Activated naive CD8-positive, alpha-beta T cell treated with anti-CD3 and anti-CD28 coated beads, Interleukin-2, amount 10 ng/mL, durations not matched to agents 7 days and 5 days (primary cell): ENCODE data around the gene HSP90AB1. TPM values are rescaled to one million over a fixed set of nuclear protein-coding genes. Genes with fewer than 3 reads are reported as not detected.

Source experiments
- ATAC-seq: fragments of 150-1000 bp; cut with Tn5 transposase; one replicate; pipeline ENCODE4 v1.10.0; 2021; ENCODE audit warnings: low read depth, moderate library complexity
- POLR2A ChIA-PET: fragments of 350-600 bp; sonication (Branson Sonifier 250); formaldehyde crosslinking; loops from one replicate; lab custom pipeline; 2021; ENCODE audit warnings: antibody characterized with exemption; lab: Charles Lee
- DNase-seq: peaks from one replicate; pipeline ENCODE4 v3.0.0; 2021
- H3K27ac Mint-ChIP-seq: one replicate; pipeline ENCODE4 v1.8.0; 2022; ENCODE audit warnings: mild to moderate bottlenecking, mixed read lengths
- H3K27me3 Mint-ChIP-seq: one replicate; pipeline ENCODE4 v1.8.0; 2022; ENCODE audit warnings: mild to moderate bottlenecking, moderate library complexity, mixed read lengths
- H3K36me3 Mint-ChIP-seq: one replicate; pipeline ENCODE4 v1.8.0; 2021; ENCODE audit warnings: mild to moderate bottlenecking, mixed read lengths
- H3K4me1 Mint-ChIP-seq: one replicate; pipeline ENCODE4 v1.8.0; 2021; ENCODE audit warnings: mixed read lengths
- H3K4me3 Mint-ChIP-seq: one replicate; pipeline ENCODE4 v1.8.0; 2022; ENCODE audit warnings: mild to moderate bottlenecking, moderate library complexity, mixed read lengths
- H3K9me3 Mint-ChIP-seq: one replicate; pipeline ENCODE4 v1.8.0; 2021; ENCODE audit warnings: mixed read lengths
- total RNA-seq, 2 experiments: library from RNA; stranded (reverse); gene quantifications; one replicate each; pipeline ENCODE4 v1.2.3, GENCODE V29; 2021

HSP90AB1 gene
- total RNA-seq: 100 to 1,000 TPM; 453 to 466 TPM

- Mint-ChIP-seq H3K36me3 (peaks cover 31% of the 10 kb centered on the region), H3K4me3 (peak within 1 kb of the TSS; percentile 99), H3K27ac (peak within 1 kb of the TSS; percentile 99), H3K9me3 (no peaks in the 10 kb centered on the region), H3K27me3 (peaks cover 7% of the 10 kb centered on the region), H3K4me1 (peaks cover 45% of the 10 kb centered on the region)
- DNase-seq (peak; percentile 90), ATAC-seq (peak; percentile 84)
- POLR2A ChIA-PET: interaction anchor here (0.6 to 4.2 kb wide), 25 partner anchors 9 to 1065 kb away, joined by 3 to 111 read pairs (median 6); partner anchors contain the start of genes AARS2, CDC5L, CUL9 and GTPBP2
Observed at GRCh38 chr6:44246663-44247337, at the start of gene HSP90AB1. TSS of gene HSP90AB1 (plus strand) at chr6:44247101. CDS start at chr6:44248630, 1,529 bp downstream.

GRCh38 chr6:44198684-44199083, 48.2 kb upstream of the HSP90AB1 start:
- no peak overlapping the region for H3K27ac Mint-ChIP-seq
- DNase-seq (no peak), ATAC-seq (no peak)
- H3K4me1 Mint-ChIP-seq: no peaks in the 10 kb centered on the region
- H3K9me3 Mint-ChIP-seq: no peaks in the 10 kb centered on the region
- no peaks in the 10 kb centered on the region for H3K36me3 Mint-ChIP-seq
- H3K4me3 Mint-ChIP-seq: no peak overlapping the region
- POLR2A ChIA-PET: no interaction called here
- peaks cover 20% of the 10 kb centered on the region for H3K27me3 Mint-ChIP-seq

- H3K27ac Mint-ChIP-seq: no peak overlapping the region
- ATAC-seq: no peak
- H3K27me3 Mint-ChIP-seq: peaks cover 27% of the 10 kb centered on the region
Observed at GRCh38 chr6:44199883-44200282, 47.0 kb upstream of the HSP90AB1 start.

GRCh38 chr6:44201200-44201599, 45.7 kb upstream of the HSP90AB1 start:
- POLR2A ChIA-PET: no interaction called here
- no peak for ATAC-seq

More at GRCh38 chr6:44199883-44200282, 47.0 kb upstream of the HSP90AB1 start:
- DNase-seq: no peak
- Mint-ChIP-seq H3K36me3 (no peaks in the 10 kb centered on the region), H3K4me1 (no peaks in the 10 kb centered on the region), H3K4me3 (no peak overlapping the region), H3K9me3 (no peaks in the 10 kb centered on the region)
- POLR2A ChIA-PET: no interaction called here

DNA sequence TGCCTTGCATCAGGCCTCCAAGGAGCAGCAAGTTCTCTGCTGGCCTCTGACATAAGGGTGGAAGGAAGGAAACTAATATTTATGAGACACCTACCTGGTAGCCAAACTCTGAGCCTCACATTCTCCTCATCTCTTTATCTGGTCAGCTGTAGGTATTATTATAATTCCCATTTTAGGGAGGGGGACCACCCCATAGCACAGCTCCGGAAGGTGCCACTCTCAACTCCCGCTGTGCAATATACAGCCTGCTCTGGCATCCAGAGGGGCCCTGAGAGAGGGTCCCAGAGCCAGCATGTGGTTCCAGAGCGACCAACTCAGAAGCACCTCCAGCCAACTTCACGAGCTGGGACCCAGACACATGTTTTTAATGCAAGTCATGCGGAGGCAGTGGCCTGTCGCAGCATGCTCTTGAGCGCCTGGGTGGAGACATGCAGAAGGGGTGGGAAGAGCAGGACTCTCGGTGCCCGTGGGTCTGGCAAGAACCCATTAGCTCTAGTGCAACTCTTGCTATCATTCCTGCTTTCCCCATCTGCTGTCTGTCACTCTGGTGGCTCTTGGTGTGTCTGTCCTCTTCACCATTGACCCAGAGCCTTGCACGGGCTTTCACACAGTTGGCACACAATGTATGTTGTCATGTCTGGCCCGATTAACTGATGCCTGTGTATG, 45.1 kb upstream of the HSP90AB1 start:
- no peaks in the 10 kb centered on the region for H3K9me3 Mint-ChIP-seq

More at GRCh38 chr6:44201200-44201599, 45.7 kb upstream of the HSP90AB1 start:
- H3K27ac Mint-ChIP-seq: no peak overlapping the region
- H3K27me3 Mint-ChIP-seq: peaks cover 27% of the 10 kb centered on the region
- DNase-seq: no peak
- H3K4me1 Mint-ChIP-seq: no peaks in the 10 kb centered on the region
- H3K9me3 Mint-ChIP-seq: no peaks in the 10 kb centered on the region
- H3K36me3 Mint-ChIP-seq: no peaks in the 10 kb centered on the region
- no peak overlapping the region for H3K4me3 Mint-ChIP-seq

DNA sequence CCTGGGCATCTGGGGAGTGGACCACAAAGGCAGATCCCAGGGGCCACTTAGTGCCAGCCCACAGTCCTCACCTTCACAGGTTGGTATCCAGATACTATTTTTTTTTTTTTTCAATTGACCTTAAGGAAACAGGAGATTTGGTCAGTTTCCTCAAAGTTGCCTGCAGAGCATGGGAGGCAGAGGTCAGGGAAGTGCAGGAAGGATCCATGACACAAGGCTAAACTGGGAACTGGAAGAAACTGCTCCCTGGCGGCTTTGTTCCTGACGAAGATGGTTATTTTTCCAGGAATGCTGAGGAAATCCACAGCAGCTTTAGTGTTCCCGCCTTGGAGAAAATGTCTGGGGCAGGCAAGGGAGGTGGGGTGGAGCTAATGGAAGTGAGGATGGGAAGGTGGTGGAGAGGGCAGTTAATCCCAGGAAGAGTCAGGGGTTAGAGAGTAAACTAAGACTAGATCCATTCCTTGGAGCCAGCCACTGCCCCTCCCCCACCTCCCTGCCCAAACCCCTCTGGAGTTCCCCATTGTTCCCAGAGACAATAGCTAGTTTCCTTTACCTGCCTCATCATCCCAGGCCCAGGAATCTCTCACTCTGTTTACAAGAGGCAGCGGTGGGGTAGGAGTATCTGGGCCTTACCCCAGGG, 44.4 kb upstream of the HSP90AB1 start:
- Mint-ChIP-seq H3K4me1 (no peaks in the 10 kb centered on the region), H3K9me3 (no peaks in the 10 kb centered on the region), H3K27ac (no peak overlapping the region), H3K36me3 (no peaks in the 10 kb centered on the region), H3K4me3 (no peak overlapping the region), H3K27me3 (peaks cover 31% of the 10 kb centered on the region)
- ATAC-seq: no peak
- no peak for DNase-seq
- POLR2A ChIA-PET: interaction anchor here (0.6 kb wide), 1 partner anchor 489 kb away, joined by 5 read pairs; no protein-coding TSS in a partner anchor

More for the DNA sequence above, 45.1 kb upstream of the HSP90AB1 start:
- POLR2A ChIA-PET: no interaction called here
- Mint-ChIP-seq H3K36me3 (no peaks in the 10 kb centered on the region), H3K4me1 (no peaks in the 10 kb centered on the region), H3K4me3 (no peak overlapping the region), H3K27ac (no peak overlapping the region), H3K27me3 (peaks cover 31% of the 10 kb centered on the region)
- ATAC-seq (no peak), DNase-seq (no peak)

DNA sequence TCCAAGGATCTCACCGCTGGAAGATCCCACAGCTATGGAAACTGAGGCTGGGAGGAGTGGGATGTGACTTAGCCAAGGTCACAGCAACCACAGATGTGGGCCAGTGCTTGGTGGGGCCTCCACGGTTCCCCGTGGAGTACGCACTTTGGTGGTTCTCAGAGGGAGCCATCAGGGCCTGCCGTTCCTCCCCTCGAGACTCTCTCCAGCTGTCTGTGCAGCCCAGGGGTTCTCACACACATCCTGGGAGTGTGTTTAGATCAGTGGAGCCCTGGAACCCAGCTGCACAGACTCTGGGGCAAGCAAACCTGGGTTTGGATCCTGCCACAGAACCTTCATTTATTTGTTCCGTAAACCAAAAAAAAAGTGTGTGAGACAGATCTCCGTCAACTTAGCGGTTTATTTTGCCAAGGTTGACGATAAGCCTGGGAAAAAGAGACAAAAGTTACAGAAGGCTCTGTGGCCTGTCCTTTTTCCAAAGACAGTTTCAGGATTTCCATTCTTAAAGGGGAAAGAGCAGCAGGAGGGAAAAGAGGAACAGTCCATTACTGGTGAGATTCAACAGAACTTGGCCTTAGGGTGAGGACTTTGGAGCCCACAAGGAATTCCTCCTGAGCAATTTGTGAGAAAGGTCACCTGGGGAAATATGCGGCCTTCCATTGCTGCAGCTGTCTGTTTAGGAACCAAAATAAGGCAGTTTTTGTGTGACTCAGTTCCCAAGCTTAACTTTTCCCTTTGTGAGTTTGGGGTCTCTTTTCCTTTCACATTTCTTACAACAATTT, 43.7 kb upstream of the HSP90AB1 start:
- H3K27me3 Mint-ChIP-seq: peaks cover 31% of the 10 kb centered on the region
- no peaks in the 10 kb centered on the region for H3K4me1 Mint-ChIP-seq
- POLR2A ChIA-PET: interaction anchor here (0.6 kb wide), 1 partner anchor 490 kb away, joined by 5 read pairs; no protein-coding TSS in a partner anchor
- H3K4me3 Mint-ChIP-seq: no peak overlapping the region
- no peaks in the 10 kb centered on the region for H3K9me3 Mint-ChIP-seq
- no peaks in the 10 kb centered on the region for H3K36me3 Mint-ChIP-seq
- no peak overlapping the region for H3K27ac Mint-ChIP-seq
- DNase-seq (no peak), ATAC-seq (no peak)

GRCh38 chr6:44203955-44204354, 42.9 kb upstream of the HSP90AB1 start:
- DNase-seq: no peak
- Mint-ChIP-seq H3K36me3 (no peaks in the 10 kb centered on the region), H3K27ac (no peak overlapping the region), H3K4me3 (no peak overlapping the region), H3K4me1 (no peaks in the 10 kb centered on the region), H3K27me3 (peaks cover 32% of the 10 kb centered on the region), H3K9me3 (no peaks in the 10 kb centered on the region)
- no peak for ATAC-seq
- POLR2A ChIA-PET: no interaction called here

DNA sequence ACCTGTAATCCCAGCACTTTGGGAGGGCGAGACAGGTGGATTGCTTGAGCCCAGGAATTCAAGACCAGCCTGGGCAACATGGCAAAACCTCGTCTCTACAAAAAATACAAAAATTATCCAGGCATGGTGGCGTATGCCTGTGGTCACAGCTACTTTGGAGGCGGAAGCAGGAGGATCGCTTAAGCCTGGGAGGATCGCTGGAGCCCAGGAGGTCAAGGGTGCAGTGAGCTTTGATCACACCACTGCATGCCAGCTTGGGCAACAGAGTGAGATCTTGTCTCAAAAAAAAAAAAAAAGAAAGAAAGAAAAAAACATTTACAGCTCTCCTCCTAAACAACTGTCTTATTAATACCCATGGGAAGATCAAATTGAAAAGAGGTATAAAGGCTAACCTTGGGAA, 38.9 kb upstream of the HSP90AB1 start:
- H3K4me1 Mint-ChIP-seq: no peaks in the 10 kb centered on the region
- H3K4me3 Mint-ChIP-seq: no peak overlapping the region
- no peak for ATAC-seq
- POLR2A ChIA-PET: no interaction called here
- H3K9me3 Mint-ChIP-seq: no peaks in the 10 kb centered on the region
- no peak for DNase-seq
- no peak overlapping the region for H3K27ac Mint-ChIP-seq
- peaks cover 30% of the 10 kb centered on the region for H3K27me3 Mint-ChIP-seq
- no peaks in the 10 kb centered on the region for H3K36me3 Mint-ChIP-seq

- DNase-seq: no peak
- ATAC-seq: no peak
- H3K4me3 Mint-ChIP-seq: no peak overlapping the region
- H3K27me3 Mint-ChIP-seq: peaks cover 21% of the 10 kb centered on the region
- POLR2A ChIA-PET: no interaction called here
- H3K4me1 Mint-ChIP-seq: no peaks in the 10 kb centered on the region
- no peak overlapping the region for H3K27ac Mint-ChIP-seq
- no peaks in the 10 kb centered on the region for H3K36me3 Mint-ChIP-seq
- no peaks in the 10 kb centered on the region for H3K9me3 Mint-ChIP-seq
Observed at GRCh38 chr6:44211284-44211683, 35.6 kb upstream of the HSP90AB1 start.

GRCh38 chr6:44214307-44214706, 32.6 kb upstream of the HSP90AB1 start:
- ATAC-seq: no peak
- H3K4me1 Mint-ChIP-seq: peaks cover 2% of the 10 kb centered on the region
- no peaks in the 10 kb centered on the region for H3K36me3 Mint-ChIP-seq
- H3K9me3 Mint-ChIP-seq: no peaks in the 10 kb centered on the region
- H3K27me3 Mint-ChIP-seq: peaks cover 22% of the 10 kb centered on the region
- no peak for DNase-seq
- H3K27ac Mint-ChIP-seq: no peak overlapping the region
- H3K4me3 Mint-ChIP-seq: no peak overlapping the region
- POLR2A ChIA-PET: no interaction called here

GRCh38 chr6:44216677-44217331, 30.1 kb upstream of the HSP90AB1 start, which contains the start of gene MYMX:
TSS of gene MYMX (plus strand) at chr6:44216926. CDS start at chr6:44217472, 546 bp downstream.
- Mint-ChIP-seq H3K27me3 (peaks cover 18% of the 10 kb centered on the region), H3K9me3 (no peaks in the 10 kb centered on the region), H3K4me3 (no peak within 1 kb of the TSS), H3K4me1 (peaks cover 7% of the 10 kb centered on the region), H3K27ac (no peak within 1 kb of the TSS), H3K36me3 (no peaks in the 10 kb centered on the region)
- DNase-seq (no peak), ATAC-seq (no peak)
- POLR2A ChIA-PET: interaction anchor here (0.7 kb wide), 2 partner anchors 31 to 272 kb away, joined by 3 to 4 read pairs; no protein-coding TSS in a partner anchor
